GM23338 (cell line): Measurements from ENCODE around the gene SNRNP48.

Source experiments
- CREB1 ChIP-seq: fragments of 250-450 bp; sonication (Bioruptor Pico); IDR thresholded peaks from 2 replicates; pipeline ENCODE4 v1.5.0; 2020; ENCODE audit warnings: low read depth, mild to moderate bottlenecking, moderate library complexity
- CTCF ChIP-seq, 2 experiments: fragments of 200-600 bp in 1 of 2; sonication (generic) in 1 of 2; conservative IDR thresholded peaks; 2 replicates each; pipeline versions ENCODE4 v1.5.1 to v1.6.1; 2016 to 2017; ENCODE audit warnings: antibody characterized with exemption in 2 of 2, low read depth in 2 of 2, mild to moderate bottlenecking in 2 of 2, moderate library complexity in 1 of 2
- ETS1 ChIP-seq: IDR thresholded peaks from 2 replicates; pipeline ENCODE4 v1.6.1; 2016; ENCODE audit warnings: antibody characterized with exemption
- EZH2 ChIP-seq: fragments of 200-600 bp; sonication (generic); IDR thresholded peaks from one replicate; pipeline ENCODE4 v1.8.0; 2017; ENCODE audit warnings: antibody characterized with exemption, mild to moderate bottlenecking, low read depth; ENCODE audit not compliant: unreplicated experiment
- NANOG ChIP-seq: IDR thresholded peaks from 2 replicates; pipeline ENCODE4 v1.6.1; 2016; ENCODE audit warnings: antibody characterized with exemption, borderline replicate concordance
- POLR2AphosphoS5 ChIP-seq: IDR thresholded peaks from 2 replicates; pipeline ENCODE4 v1.6.1; 2016; ENCODE audit warnings: antibody characterized with exemption, low read depth
- REST ChIP-seq: IDR thresholded peaks from one replicate; pipeline ENCODE4 v1.6.1; 2018; ENCODE audit warnings: antibody characterized with exemption; ENCODE audit not compliant: unreplicated experiment

- TF ChIP-seq CREB1 (CRISPR knock-in tag) (no peak), REST (no peak), CTCF (conservative IDR thresholded peaks at IDR 0.05; ENCODE audit: low read depth in 2 of 2) (no peak), ETS1 (no peak), POLR2AphosphoS5 (no peak), NANOG (no peak), EZH2 (no peak)
These were observed 43.6 kb upstream of the SNRNP48 start for GRCh38 chr6:7546383-7546782.
